Activated B cell treated with CpG ODN at 0.5 μM for 24 hours (primary cell): Measurements from ENCODE around the gene PDP2. TPM values are rescaled to one million over a fixed set of nuclear protein-coding genes. Genes with fewer than 3 reads are reported as not detected.

Source experiments
- ATAC-seq: fragments of 200-7000 bp; cut with Tn5 transposase; one replicate; pipeline ENCODE4 v1.10.0; 2021; ENCODE audit warnings: low read depth, mild to moderate bottlenecking, moderate library complexity
- CTCF ChIA-PET: fragments of 350-600 bp; sonication (Branson Sonifier 250); formaldehyde crosslinking; loops from one replicate; lab custom pipeline; 2021; ENCODE audit warnings: antibody characterized with exemption; lab: Charles Lee
- POLR2A ChIA-PET: fragments of 350-600 bp; sonication (Branson Sonifier 250); formaldehyde crosslinking; loops from one replicate; lab custom pipeline; 2021; ENCODE audit warnings: antibody characterized with exemption; lab: Charles Lee
- DNase-seq: peaks from one replicate; pipeline ENCODE4 v3.0.0; 2022
- H3K27ac Mint-ChIP-seq: one replicate; pipeline ENCODE4 v1.8.0; 2020; ENCODE audit warnings: mixed read lengths
- H3K27me3 Mint-ChIP-seq: one replicate; pipeline ENCODE4 v1.8.0; 2021; ENCODE audit warnings: mixed read lengths
- H3K36me3 Mint-ChIP-seq: one replicate; pipeline ENCODE4 v1.8.0; 2021; ENCODE audit warnings: low read depth, mixed read lengths
- H3K4me1 Mint-ChIP-seq: one replicate; pipeline ENCODE4 v1.8.0; 2021; ENCODE audit warnings: mixed read lengths
- H3K4me3 Mint-ChIP-seq: one replicate; pipeline ENCODE4 v1.8.0; 2020; ENCODE audit warnings: mild to moderate bottlenecking, mixed read lengths
- H3K9me3 Mint-ChIP-seq: one replicate; pipeline ENCODE4 v1.8.0; 2020; ENCODE audit warnings: mixed read lengths
- intact Hi-C: fragments of 100-400 bp; cut with micrococcal nuclease; formaldehyde crosslinking; loops from one replicate; pipeline ENCODE4 v1.15.1; 2024
- total RNA-seq: library from RNA; stranded (reverse); gene quantifications from 2 replicates; pipeline ENCODE4 v1.2.3, GENCODE V29; 2022
- TF ChIP-seq, protein P1 (sequence below): fragments of 200-600 bp; IDR thresholded peaks from one replicate; pipeline ENCODE4 v1.8.0; 2022; ENCODE audit warnings: antibody characterized with exemption, mild to moderate bottlenecking

The PDP2 gene
- total RNA-seq, 1 donor from 2014 or later, result 13.2 TPM

DNA sequence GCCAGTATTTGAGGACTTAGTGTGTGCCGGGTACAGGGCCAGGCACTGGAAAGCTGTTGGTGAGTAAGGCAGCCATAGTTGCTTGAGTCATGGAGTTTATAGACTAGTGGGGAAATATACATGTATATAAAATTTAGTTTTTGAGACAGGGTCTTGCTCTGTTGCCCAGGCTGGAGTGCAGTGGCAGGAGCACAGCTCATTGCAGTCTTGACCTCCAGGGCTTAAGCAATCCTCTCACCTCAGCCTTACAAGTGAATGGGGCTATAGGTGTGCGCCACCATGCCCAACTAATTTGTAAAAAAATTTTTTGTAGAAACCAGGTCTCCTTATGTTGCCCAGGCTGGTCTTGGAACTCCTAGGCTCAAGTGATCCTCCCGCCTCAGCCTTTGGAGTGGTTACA, 2.4 kb downstream of the PDP2 start:
- Mint-ChIP-seq H3K27me3 (no peaks in the 10 kb centered on the region), H3K4me1 (peaks cover 12% of the 10 kb centered on the region), H3K27ac (no peak overlapping the region), H3K4me3 (no peak overlapping the region), H3K9me3 (no peaks in the 10 kb centered on the region), H3K36me3 (peaks cover 34% of the 10 kb centered on the region)
- ATAC-seq (no peak), DNase-seq (no peak)
- ChIA-PET CTCF (interaction anchor here (3.1 kb wide), 1 partner anchor 52 kb away, joined by 13 read pairs; the partner anchor contains the start of gene NAE1), POLR2A (no interaction called here)
- intact Hi-C loops, result loop anchor here (5.0 kb wide), 1 partner anchor 65 kb away; no protein-coding TSS in a partner anchor
- TF ChIP-seq, protein P1, sequence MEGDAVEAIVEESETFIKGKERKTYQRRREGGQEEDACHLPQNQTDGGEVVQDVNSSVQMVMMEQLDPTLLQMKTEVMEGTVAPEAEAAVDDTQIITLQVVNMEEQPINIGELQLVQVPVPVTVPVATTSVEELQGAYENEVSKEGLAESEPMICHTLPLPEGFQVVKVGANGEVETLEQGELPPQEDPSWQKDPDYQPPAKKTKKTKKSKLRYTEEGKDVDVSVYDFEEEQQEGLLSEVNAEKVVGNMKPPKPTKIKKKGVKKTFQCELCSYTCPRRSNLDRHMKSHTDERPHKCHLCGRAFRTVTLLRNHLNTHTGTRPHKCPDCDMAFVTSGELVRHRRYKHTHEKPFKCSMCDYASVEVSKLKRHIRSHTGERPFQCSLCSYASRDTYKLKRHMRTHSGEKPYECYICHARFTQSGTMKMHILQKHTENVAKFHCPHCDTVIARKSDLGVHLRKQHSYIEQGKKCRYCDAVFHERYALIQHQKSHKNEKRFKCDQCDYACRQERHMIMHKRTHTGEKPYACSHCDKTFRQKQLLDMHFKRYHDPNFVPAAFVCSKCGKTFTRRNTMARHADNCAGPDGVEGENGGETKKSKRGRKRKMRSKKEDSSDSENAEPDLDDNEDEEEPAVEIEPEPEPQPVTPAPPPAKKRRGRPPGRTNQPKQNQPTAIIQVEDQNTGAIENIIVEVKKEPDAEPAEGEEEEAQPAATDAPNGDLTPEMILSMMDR, result no peak

DNA sequence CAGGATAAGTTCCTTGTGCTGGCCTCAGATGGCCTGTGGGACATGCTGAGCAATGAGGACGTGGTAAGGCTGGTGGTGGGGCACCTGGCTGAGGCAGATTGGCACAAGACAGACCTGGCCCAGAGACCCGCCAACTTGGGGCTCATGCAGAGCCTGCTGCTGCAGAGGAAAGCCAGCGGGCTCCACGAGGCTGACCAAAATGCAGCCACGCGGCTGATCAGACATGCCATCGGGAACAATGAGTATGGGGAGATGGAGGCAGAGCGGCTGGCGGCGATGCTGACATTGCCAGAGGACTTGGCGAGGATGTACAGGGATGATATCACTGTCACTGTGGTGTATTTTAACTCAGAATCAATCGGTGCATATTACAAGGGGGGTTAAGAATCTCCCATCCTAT, 5.2 kb downstream of the PDP2 start:
- Mint-ChIP-seq H3K4me3 (no peak overlapping the region), H3K4me1 (peaks cover 2% of the 10 kb centered on the region), H3K9me3 (no peaks in the 10 kb centered on the region), H3K36me3 (peaks cover 37% of the 10 kb centered on the region), H3K27me3 (no peaks in the 10 kb centered on the region), H3K27ac (no peak overlapping the region)
- TF ChIP-seq, protein P1, result no peak
- POLR2A ChIA-PET, result no interaction called here
- intact Hi-C loops, result no loop called here
- ATAC-seq (no peak), DNase-seq (no peak)
- CTCF ChIA-PET, result interaction anchor here (2.2 kb wide), 1 partner anchor 12 kb away, joined by 7 read pairs; no protein-coding TSS in a partner anchor

DNA sequence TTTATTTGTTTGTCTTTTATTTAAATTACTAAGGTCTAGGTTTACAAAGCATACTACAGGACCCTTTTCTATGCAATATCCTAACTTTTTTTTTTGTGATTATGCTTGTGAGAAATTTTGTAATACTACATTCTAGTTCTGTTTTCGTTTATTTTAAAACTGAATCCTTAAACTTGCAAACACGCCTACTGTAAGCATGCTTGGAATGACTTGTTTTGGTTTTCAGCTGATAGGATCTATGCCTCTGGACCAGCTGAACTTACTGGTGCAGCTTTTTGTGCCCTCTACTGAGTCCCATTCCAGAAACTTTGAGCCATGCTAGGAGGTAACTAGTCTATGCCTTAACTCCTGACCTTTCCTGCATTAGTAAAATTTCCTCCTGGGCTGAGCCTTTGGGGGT, 6.0 kb downstream of the PDP2 start:
- peaks cover 2% of the 10 kb centered on the region for H3K4me1 Mint-ChIP-seq
- POLR2A ChIA-PET, result no interaction called here
- no peak for ATAC-seq

DNA sequence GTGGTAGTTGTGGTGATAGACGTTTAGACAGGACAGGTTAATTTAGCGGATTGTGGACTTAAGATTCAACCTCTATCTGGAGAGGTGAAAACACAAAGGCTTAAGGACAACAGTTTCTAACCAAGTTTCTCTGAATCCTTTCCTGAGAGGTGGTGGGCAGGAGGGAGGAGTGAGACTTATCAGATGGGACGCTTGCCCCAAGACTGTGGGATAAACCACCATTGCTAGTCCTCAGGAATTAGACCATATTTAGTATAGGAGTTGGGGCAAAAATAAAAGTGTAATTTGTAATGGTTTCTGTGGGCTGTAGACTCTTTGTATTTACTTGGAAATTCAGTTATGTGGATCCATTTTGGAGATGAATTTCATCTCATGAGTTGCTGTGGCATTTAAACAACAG, 6.6 kb downstream of the PDP2 start:
- peaks cover under 1% of the 10 kb centered on the region for H3K4me1 Mint-ChIP-seq
- no peaks in the 10 kb centered on the region for H3K27me3 Mint-ChIP-seq

More for the DNA sequence above, 6.0 kb downstream of the PDP2 start:
- H3K9me3 Mint-ChIP-seq, result no peaks in the 10 kb centered on the region
- TF ChIP-seq, protein P1, result no peak
- no peak overlapping the region for H3K4me3 Mint-ChIP-seq
- intact Hi-C loops, result no loop called here
- CTCF ChIA-PET, result no interaction called here
- no peak for DNase-seq
- H3K27ac Mint-ChIP-seq, result no peak overlapping the region
- no peaks in the 10 kb centered on the region for H3K27me3 Mint-ChIP-seq
- peaks cover 37% of the 10 kb centered on the region for H3K36me3 Mint-ChIP-seq

More for the DNA sequence above, 6.6 kb downstream of the PDP2 start:
- POLR2A ChIA-PET, result no interaction called here
- Mint-ChIP-seq H3K4me3 (no peak overlapping the region), H3K9me3 (no peaks in the 10 kb centered on the region), H3K36me3 (peaks cover 37% of the 10 kb centered on the region), H3K27ac (no peak overlapping the region)
- no peak for ATAC-seq
- CTCF ChIA-PET, result no interaction called here
- DNase-seq, result no peak
- intact Hi-C loops, result no loop called here
- TF ChIP-seq, protein P1, result no peak
